COR-L47 (cell line): ENCODE results near the gene SNX20.

ENCODE experiments used
- DNase-seq: peaks from one replicate; lab custom pipeline; 2025; lab: John Stamatoyannopoulos, UW

Gene SNX20

DNA sequence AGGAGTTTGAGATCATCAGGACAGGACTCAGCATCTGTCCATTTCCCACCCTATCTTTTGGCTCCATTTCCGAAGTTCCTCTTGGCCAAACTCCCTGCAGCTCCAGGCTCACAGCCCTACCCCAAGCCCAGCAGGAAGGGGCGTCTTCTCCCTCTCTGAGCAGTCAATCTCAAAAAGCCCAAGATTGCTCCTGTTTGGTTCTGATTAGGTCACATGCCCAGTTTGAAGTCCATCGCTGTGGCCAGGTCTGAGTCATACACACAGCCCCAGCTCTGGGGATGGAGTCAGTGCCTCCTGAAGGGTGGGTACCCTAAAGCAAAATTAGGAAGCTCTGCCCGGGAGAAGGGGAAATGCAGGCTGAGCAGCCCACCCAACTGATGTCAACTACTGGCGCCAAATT, 23.9 kb downstream of the SNX20 start:
- no peak for DNase-seq

DNA sequence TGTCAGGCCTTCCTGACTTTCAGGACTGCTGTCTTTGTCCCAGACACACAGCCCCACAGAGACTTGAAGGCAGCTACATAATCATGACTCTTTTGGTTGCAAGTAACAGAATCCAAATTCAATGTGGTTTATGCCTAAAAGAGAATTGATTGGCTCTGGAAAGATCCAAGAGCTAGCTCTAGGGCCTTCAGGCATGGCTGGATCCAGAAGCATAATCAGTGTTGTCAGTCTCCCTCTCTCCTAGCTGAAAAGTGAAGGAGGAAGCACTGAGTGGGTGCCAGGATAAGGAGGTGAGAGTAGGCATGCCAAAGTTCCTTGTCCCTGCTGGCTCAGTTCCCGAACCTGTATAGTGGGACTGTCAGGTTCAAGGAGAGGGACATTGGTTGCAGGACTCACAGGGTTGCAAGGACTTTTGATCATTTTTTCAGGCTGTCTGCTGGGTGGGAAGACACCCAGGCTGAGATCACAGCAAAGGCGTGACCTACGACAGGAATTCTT, 25.5 kb downstream of the SNX20 start:
- no peak for DNase-seq

- no peak for DNase-seq
These were observed 27.2 kb downstream of the SNX20 start for GRCh38 chr16:50653633-50654519.

DNA sequence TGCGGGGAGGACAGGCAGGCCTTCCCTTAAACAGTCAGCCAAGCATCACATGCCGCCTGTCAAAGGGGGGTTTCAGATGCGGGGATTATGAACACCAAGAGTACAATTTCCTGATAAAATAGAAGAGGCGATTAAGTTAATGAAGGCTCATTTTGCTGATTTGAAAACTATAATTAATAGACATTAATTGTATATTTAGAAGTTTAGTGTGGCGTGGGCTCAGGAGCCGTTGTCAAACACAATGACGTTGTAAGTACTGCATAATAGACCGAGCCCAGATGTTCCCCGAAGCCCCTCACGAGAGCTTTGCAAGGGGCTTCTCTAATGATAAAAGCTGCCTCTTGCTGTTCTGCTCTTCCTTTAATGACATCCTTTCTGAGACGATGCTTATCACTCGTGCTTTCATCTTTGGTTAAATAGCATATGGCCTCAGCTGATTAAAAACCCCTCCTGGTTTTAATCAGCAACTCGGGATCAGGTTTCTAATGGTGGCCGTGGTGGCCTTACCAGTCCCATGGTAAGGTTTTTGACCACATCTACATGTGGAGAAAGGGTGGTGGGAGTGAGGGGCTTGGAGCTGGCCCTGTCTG, 28.2 kb downstream of the SNX20 start:
- DNase-seq, result no peak

GRCh38 chr16:50651835-50652438, 29.2 kb downstream of the SNX20 start:
- no peak for DNase-seq

- no peak for DNase-seq
These were observed 34.8 kb downstream of the SNX20 start for GRCh38 chr16:50646345-50646744.

- no peak for DNase-seq
These were observed 35.4 kb downstream of the SNX20 start for GRCh38 chr16:50645563-50646220.

- no peak for DNase-seq
These were observed 36.4 kb downstream of the SNX20 start for GRCh38 chr16:50644729-50645128.

DNA sequence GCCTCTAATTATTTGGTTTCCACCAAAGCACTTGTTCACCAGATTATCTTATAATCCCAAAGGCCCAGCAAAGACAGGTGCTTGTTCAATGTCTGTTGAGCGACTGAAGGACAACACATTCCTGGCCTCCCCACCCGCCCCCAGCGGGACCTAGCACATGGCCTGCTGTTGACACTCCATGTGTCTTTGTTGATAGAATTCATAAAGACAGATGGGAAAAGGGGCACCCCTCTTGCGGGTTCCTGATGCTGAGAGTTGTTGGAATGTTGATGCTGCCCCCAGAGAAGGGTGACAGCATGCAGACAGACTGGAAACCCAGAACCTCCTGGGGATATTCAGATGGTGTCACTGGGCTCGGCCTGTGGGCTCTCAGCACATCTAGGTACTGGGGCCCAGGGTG, 36.9 kb downstream of the SNX20 start:
- DNase-seq, result no peak

GRCh38 chr16:50643192-50643591, 37.9 kb downstream of the SNX20 start:
- no peak for DNase-seq

- no peak for DNase-seq
These were observed 38.8 kb downstream of the SNX20 start for GRCh38 chr16:50642349-50642748.

- no peak for DNase-seq
These were observed 39.3 kb downstream of the SNX20 start for GRCh38 chr16:50641818-50642187.

GRCh38 chr16:50640919-50641817, 39.9 kb downstream of the SNX20 start:
- no peak for DNase-seq

- DNase-seq, result no peak
These were observed 40.7 kb downstream of the SNX20 start for GRCh38 chr16:50640391-50640790.

- DNase-seq, result no peak
These were observed 42.1 kb downstream of the SNX20 start for GRCh38 chr16:50638816-50639670.

- no peak for DNase-seq
These were observed 43.2 kb downstream of the SNX20 start for GRCh38 chr16:50637716-50638602.

GRCh38 chr16:50636753-50637374, 44.2 kb downstream of the SNX20 start:
- DNase-seq, result no peak

- DNase-seq, result no peak
These were observed 45.4 kb downstream of the SNX20 start for GRCh38 chr16:50635505-50636392.
